ENCODE data around the gene MFRP.

- TF ChIP-seq CTCF (IDR thresholded peaks at IDR 0.05) (no peak), SIN3A (IDR thresholded peaks at IDR 0.05; ENCODE audit: borderline replicate concordance, insufficient read depth, low read depth, low read length) (no peak), REST (IDR thresholded peaks at IDR 0.05; ENCODE audit: insufficient read depth in 1 of 2, low read depth in 2 of 2, low read length in 1 of 2) (no peak), POLR2AphosphoS5 (IDR thresholded peaks at IDR 0.05; ENCODE audit: low read depth, low read length) (no peak), TCF7L2 (IDR thresholded peaks at IDR 0.05; ENCODE audit: low read depth, low read length) (no peak)
These were observed 16.2 kb upstream of the MFRP start for GRCh38 chr11:119362741-119363080.
